Measurements from ENCODE around the gene TMEM209. TPM values are rescaled to one million over a fixed set of nuclear protein-coding genes. Genes with fewer than 3 reads are reported as not detected.

Gene TMEM209
- total RNA-seq, 4 donors from 2014 or later, result 3.5 to 11.3 (median 8.8) TPM

DNA sequence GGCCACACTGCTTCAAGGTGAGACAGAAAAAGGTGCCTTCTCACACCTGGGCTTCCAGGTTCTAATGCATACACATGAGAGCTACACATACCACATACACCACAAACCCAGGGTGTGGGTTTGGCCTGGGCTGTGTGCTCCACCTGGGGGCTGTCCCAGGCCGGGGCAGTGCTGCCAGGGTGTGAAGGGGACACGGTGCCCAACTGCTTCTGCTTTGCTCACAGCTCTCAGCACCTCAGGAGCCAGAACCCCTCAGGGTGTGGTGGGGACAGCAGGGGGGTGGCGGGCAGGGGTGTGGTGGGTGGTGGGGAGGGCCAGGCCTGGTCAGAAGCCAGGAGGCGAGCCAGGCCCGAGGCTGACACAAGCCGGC lies 51.1 kb downstream of the TMEM209 start:
- intact Hi-C loops (cut with DNase I), result no loop called here
- no peaks in the 10 kb centered on the region for H3K27me3 ChIP-seq
- no peak for DNase-seq
- peaks cover 0 to 22% (median 0%) of the 10 kb centered on the region in 3 donors for H3K4me1 ChIP-seq
- H3K9me3 ChIP-seq, result peaks cover 0 to 19% (median 0%) of the 10 kb centered on the region in 3 donors
- peaks cover 0 to 9% (median 0%) of the 10 kb centered on the region in 3 donors for H3K36me3 ChIP-seq
- no peak for TF ChIP-seq POLR2A (IDR thresholded peaks at IDR 0.05)
- TF ChIP-seq, protein P1, sequence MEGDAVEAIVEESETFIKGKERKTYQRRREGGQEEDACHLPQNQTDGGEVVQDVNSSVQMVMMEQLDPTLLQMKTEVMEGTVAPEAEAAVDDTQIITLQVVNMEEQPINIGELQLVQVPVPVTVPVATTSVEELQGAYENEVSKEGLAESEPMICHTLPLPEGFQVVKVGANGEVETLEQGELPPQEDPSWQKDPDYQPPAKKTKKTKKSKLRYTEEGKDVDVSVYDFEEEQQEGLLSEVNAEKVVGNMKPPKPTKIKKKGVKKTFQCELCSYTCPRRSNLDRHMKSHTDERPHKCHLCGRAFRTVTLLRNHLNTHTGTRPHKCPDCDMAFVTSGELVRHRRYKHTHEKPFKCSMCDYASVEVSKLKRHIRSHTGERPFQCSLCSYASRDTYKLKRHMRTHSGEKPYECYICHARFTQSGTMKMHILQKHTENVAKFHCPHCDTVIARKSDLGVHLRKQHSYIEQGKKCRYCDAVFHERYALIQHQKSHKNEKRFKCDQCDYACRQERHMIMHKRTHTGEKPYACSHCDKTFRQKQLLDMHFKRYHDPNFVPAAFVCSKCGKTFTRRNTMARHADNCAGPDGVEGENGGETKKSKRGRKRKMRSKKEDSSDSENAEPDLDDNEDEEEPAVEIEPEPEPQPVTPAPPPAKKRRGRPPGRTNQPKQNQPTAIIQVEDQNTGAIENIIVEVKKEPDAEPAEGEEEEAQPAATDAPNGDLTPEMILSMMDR (IDR thresholded peaks at IDR 0.05), result no peak
- no peak overlapping the region for H3K27ac ChIP-seq
- no peak overlapping the region for H3K4me3 ChIP-seq
- WGBS, 2 donors, result no CpG with 5 or more reads among the region's 6 CpGs

DNA sequence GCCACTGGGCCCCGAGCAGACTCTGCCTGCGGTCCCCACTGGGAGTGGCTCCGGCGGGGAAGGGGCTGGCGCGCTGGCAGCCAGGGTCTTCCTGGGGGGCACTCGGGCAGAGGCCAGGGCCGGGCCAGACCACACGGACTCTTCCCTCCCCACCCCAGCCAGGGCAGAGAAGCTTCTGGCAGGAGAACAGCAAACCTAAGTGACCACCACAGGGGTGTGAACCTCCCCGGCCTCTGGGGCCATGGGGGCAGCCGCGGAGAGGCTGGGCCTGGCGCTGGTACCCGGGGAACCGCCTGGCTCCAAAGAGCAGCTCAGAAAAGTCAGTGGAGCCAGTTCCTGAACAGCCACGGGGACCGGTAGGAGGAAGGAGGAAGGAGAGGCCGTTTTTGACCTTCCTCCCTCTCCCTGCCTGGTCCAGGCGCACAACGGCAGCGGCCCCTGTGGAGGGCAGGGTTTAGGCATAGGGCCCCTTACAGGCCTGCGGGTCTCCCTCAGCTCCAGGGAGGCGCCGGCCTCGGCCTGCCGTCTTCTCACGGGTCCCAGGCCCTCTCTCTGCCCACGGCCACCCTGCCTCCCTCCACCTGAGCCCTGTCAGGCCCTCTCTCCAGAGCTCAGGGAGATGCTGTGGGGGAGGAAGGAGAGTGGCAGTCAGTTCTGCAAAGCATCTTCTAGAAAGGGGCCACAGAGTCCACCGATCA lies 51.8 kb downstream of the TMEM209 start:
- H3K27ac ChIP-seq, result no peak overlapping the region
- intact Hi-C loops (cut with DNase I), result no loop called here
- TF ChIP-seq, protein P1 (IDR thresholded peaks at IDR 0.05), result no peak
- no peak for TF ChIP-seq POLR2A (IDR thresholded peaks at IDR 0.05)

DNA sequence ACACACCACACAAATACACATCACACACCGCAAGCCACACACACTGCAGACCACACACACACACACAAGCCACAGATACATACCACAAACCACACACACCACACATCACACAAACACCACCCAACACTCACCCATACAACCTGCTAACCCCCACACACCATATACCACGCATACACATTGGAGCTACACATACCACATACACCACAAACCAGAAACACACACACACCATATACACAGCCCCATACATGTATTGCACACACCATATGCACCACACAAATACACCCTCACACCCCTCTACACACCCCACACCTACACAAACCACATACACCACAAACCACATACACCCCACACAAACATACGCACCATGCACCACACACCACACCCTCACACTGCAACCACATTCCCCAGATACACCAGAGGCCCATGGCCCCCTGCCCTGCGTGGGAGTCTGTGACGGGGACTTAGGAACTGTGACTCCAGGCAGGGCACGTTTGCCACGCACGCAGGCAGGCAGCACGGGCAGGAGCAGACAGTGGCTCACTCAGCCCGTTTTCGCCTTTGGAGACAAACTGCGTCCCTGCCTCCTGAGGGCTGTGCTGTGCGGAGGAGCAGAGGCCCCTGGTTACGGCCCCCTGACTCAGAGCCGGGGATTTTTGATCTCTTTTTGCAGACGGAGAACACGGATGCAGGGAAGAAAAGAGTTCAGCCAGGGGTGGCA lies 52.6 kb downstream of the TMEM209 start:
- TF ChIP-seq, protein P1 (IDR thresholded peaks at IDR 0.05), result no peak
- no peak for TF ChIP-seq POLR2A (IDR thresholded peaks at IDR 0.05)
- peaks cover 0 to 22% (median 0%) of the 10 kb centered on the region in 3 donors for H3K4me1 ChIP-seq
- intact Hi-C loops (cut with DNase I), result no loop called here
- H3K9me3 ChIP-seq, result peaks cover 0 to 19% (median 0%) of the 10 kb centered on the region in 3 donors
- no peaks in the 10 kb centered on the region for H3K36me3 ChIP-seq
- 82 to 91% methylated on average over 5 of the region's 17 CpGs for WGBS, 2 donors
- no peak overlapping the region for H3K4me3 ChIP-seq
- H3K27ac ChIP-seq, result no peak overlapping the region
- no peaks in the 10 kb centered on the region for H3K27me3 ChIP-seq
- no peak for DNase-seq

More for the DNA sequence above, 51.8 kb downstream of the TMEM209 start:
- no peak for DNase-seq
- 47 to 62% methylated on average over 8 to 14 of the region's 29 CpGs for WGBS, 2 donors
- Histone ChIP-seq H3K27me3 (no peaks in the 10 kb centered on the region), H3K4me1 (peaks cover 0 to 22% (median 0%) of the 10 kb centered on the region in 3 donors), H3K4me3 (no peak overlapping the region), H3K36me3 (peaks cover 0 to 1% (median 0%) of the 10 kb centered on the region in 3 donors), H3K9me3 (peaks cover 0 to 19% (median 0%) of the 10 kb centered on the region in 3 donors)

DNA sequence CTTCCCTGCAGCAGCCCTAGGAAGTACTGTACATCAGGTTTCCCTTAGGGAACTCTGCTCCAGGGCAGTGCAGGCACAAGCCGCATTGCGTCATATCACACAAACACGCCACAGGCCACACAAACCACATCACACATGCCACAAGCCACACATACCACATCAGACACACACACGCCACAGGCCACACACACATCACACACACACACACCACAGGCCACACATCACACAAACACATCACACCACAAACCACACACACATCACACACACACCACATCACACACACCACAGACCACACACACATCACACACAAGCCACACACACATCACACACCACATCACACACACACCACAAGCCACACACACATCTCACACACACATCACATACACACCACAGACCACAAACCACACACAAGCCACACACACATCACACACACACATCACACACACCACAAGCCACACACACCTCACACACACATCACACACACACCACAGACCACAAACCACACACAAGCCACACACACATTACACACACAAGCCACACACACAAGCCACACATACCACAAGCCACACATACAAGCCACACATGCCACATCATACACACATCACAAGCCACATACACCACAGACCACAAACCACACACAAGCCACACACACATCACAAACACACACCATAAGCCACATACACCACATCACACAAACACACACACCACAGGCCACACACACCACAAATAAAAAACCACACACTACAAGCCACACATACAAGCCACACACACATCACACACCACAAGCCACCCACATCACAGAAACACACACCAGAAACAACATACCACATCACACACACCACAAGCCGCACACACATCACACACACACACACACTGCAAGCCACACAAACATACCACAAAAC lies 53.4 kb downstream of the TMEM209 start:
- WGBS, 2 donors, result 69 to 82% methylated on average over 4 of the region's 5 CpGs
- no peak overlapping the region for H3K27ac ChIP-seq

More for the DNA sequence above, 53.4 kb downstream of the TMEM209 start:
- intact Hi-C loops (cut with DNase I), result no loop called here
- peaks cover 0 to 22% (median 0%) of the 10 kb centered on the region in 3 donors for H3K4me1 ChIP-seq
- no peak for DNase-seq
- H3K27me3 ChIP-seq, result no peaks in the 10 kb centered on the region
- TF ChIP-seq, protein P1 (IDR thresholded peaks at IDR 0.05), result no peak
- no peak for TF ChIP-seq POLR2A (IDR thresholded peaks at IDR 0.05)
- H3K4me3 ChIP-seq, result no peak overlapping the region
- peaks cover 0 to 12% (median 0%) of the 10 kb centered on the region in 3 donors for H3K9me3 ChIP-seq
- no peaks in the 10 kb centered on the region for H3K36me3 ChIP-seq

All from esophagus squamous epithelium (tissue), 5 donors.